GM13977 (cell line): Measurements from ENCODE around the gene PCDH9.

Experiments used
- DNase-seq: peaks from one replicate; pipeline ENCODE4 v3.0.0; 2012; ENCODE audit warnings: low spot score
- in situ Hi-C: fragments of 300-500 bp; cut with MboI; formaldehyde crosslinking; loops from one replicate; pipeline ENCODE4 v1.12.0; 2022; ENCODE audit warnings: low sequenced_read_pairs, low pct_unique_long_range_greater_than_20kb, mixed read lengths, inconsistent platforms; ENCODE audit not compliant: unreplicated experiment
- TF ChIP-seq, protein P1 (sequence below): IDR thresholded peaks from 2 replicates; pipeline ENCODE4 v1.5.1; 2012; ENCODE audit warnings: mild to moderate bottlenecking, control low read depth; ENCODE audit not compliant: insufficient read depth; ENCODE audit errors: extremely low read depth, missing control alignments

Gene PCDH9

DNA sequence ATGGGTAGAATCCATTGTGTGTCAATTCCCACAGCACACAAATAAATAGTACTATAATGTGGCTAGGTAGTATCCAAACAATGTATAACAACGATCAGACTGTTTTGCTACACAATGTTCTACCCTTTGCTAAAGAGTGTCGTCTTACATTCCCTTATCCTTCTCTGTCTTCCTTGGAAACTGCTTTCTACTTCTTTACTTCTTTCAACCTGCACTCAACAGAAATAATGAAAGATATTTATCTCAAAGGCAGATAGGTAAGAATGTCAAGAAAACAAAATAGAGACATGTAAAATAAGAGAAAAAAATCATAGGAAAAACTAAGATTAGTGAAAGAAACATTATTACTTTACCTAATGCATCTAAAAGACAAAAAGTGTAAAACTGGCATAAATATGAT is 814.7 kb downstream of the PCDH9 start:
- no peak for DNase-seq
- in situ Hi-C loops, result no loop called here
- TF ChIP-seq, protein P1, sequence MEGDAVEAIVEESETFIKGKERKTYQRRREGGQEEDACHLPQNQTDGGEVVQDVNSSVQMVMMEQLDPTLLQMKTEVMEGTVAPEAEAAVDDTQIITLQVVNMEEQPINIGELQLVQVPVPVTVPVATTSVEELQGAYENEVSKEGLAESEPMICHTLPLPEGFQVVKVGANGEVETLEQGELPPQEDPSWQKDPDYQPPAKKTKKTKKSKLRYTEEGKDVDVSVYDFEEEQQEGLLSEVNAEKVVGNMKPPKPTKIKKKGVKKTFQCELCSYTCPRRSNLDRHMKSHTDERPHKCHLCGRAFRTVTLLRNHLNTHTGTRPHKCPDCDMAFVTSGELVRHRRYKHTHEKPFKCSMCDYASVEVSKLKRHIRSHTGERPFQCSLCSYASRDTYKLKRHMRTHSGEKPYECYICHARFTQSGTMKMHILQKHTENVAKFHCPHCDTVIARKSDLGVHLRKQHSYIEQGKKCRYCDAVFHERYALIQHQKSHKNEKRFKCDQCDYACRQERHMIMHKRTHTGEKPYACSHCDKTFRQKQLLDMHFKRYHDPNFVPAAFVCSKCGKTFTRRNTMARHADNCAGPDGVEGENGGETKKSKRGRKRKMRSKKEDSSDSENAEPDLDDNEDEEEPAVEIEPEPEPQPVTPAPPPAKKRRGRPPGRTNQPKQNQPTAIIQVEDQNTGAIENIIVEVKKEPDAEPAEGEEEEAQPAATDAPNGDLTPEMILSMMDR, result no peak

DNA sequence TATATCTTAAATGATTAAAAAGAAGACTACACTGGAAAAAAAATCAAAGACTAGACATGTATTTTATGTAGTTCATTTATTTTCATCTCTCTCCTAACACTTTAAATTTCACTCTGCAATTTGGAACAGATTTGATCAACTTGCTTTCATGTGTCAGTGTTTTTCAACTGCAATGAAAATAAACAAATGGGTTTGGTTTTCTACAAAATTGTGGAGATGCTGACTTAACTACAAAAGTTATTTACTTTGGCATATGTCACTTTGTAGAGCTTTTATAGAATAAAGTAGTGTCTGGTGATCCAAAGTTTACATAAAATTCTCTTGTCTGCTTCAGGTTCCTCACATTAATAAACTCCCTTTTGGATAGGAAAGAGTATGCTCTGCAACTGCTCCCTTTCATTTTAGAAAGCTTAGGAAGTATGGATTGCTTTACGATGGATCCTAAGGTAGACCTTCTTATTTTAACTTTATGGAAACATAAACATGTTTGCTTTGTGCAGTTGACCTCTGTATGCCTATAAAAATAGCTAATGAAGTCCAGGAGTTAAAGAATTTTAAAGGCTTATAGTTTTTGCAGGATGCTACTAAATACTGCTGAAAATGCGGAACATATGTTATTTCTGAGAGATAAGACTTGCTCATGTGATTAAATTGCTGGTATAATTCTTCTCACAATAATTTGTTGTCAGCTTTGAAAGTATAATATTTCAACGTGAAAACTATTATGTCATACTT is 815.9 kb downstream of the PCDH9 start:
- no peak for DNase-seq
- in situ Hi-C loops, result no loop called here
- TF ChIP-seq, protein P1, result no peak

DNA sequence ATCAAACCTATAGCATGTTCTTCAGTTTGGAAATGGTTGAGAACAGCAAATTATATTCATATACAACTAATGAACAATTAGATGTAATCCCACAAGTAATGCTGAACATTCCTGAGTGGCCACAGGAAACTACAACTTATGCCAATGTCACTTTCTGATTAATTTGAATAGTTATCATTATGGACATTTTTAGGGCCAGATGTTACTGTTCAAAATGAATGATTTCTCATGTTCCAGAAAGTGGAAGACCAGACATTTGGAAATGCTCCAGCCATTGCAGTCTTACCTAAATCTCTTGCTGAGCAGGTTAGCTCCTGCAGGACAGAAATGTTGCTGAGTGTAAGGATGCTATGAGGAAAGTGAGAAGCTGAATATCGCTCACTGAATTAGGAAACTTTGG is 819.8 kb downstream of the PCDH9 start:
- TF ChIP-seq, protein P1, result no peak
- DNase-seq, result no peak
- in situ Hi-C loops, result no loop called here

DNA sequence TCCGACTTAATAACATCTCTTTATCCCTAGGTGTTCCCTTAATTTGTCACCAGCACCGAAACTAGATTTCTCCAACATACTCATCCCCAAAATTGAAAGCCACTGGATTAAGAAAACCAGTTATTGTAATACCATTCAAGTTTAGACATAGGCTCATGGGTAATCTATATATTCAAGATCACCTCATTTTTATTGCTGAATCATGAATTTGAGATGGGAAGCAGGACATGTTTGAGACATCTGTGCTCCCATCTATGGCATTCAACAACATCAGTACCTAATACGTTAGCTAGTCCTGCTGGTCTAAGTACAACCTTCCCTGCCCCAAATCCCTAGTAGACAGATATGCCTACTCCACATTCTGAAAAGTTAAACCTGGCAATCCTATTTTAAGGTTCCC is 820.6 kb downstream of the PCDH9 start:
- TF ChIP-seq, protein P1, result no peak
- in situ Hi-C loops, result no loop called here
- no peak for DNase-seq

DNA sequence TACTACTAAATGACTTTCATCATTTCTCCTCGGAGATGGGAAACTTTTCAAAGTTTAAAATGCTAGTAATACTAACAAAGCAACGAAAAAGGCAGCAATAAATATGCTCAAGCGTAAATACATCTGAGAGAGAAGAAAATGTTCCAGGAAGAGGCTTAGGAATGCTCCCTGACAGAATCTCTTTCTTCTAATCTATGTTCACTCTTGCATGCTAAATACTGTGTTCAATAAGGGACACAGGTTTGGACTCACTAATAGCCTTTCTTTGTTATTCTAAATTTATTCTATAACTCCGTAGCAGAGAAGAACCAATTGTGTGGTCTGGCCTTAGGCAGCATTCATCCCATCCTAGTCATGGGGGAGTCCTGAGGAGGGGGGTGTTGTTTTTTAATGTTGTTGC is 823.0 kb downstream of the PCDH9 start:
- DNase-seq, result no peak
- in situ Hi-C loops, result no loop called here
- TF ChIP-seq, protein P1, result no peak

DNA sequence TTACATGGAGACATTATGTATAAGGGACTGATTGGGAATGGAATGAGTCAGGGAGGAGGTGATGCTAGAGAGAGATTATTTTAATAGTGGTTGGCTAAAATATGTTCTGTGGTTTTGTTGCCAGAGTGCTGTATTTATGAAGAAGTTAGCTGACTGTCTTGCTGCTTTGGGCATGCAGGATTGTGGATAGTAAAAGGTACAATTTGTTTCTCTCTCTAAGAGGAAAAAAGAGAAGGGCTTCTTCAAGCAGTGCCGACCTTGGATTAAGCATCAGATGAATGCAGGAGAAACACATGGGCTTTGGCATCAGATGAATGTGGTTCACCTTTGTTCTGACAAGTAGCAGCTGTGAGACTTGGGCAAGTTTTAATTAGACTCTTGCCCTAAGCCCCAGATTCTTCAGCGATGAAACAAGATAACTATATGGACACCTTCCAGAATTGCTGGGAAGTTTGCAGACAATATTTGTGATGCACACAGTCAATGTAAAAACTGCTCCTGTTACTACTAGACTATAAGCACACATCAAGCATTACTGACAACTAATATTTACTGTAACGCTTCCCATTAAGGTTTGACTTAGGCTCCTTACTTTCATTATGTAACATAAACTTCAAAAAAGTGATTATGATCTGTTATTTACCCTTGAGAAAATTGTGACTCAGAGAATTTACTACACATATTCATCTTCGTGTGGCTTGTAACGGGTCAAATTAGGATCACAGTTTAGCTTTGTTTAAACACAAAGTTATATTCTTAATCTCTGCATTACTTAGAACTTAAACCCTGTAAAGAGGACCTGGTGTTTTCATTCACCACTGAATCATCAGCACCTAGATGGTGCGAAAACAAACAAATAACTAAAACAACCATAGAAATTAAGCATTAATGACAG is 824.0 kb downstream of the PCDH9 start:
- DNase-seq, result no peak
- in situ Hi-C loops, result no loop called here
- TF ChIP-seq, protein P1, result no peak
